ENCODE data around the gene SPAG16. TPM values are rescaled to one million over a fixed set of nuclear protein-coding genes. Genes with fewer than 3 reads are reported as not detected.
A peak's percentile ranks its signal among the peaks of the same experiment; 100 is the strongest.

The SPAG16 gene
- total RNA-seq (100 to 1,000 TPM in 1 of 2 donors, 10 to 100 TPM in 1; 69.7 to 111 TPM), polyA plus RNA-seq (ENCODE audit: insufficient read depth, low read depth, low replicate concordance) (80.7 TPM)
- long read RNA-seq, donor 1, transcript SPAG16-207 (5 exons, 1,250 nt) = major isoform, 50 of 66 reads
- long read RNA-seq, donor 1, partial matches to known transcripts = 16 of 66 reads
- long read RNA-seq, donor 1, other reads (novel, unspliced or antisense) = 0 of 66 reads
- long read RNA-seq, donor 2, transcript SPAG16-207 (5 exons, 1,250 nt) = major isoform, 22 of 22 reads
- long read RNA-seq, donor 2, partial matches to known transcripts = 0 of 22 reads
- long read RNA-seq, donor 2, other reads (novel, unspliced or antisense) = 0 of 22 reads

GRCh38 chr2:213284105-213285090 lies at the start of gene SPAG16:
Gene SPAG16, plus strand, starts transcription at chr2:213284464.
- Histone ChIP-seq H3K36me3 (ENCODE audit: low read depth, missing control alignments) (no peaks in the 10 kb centered on the region), H3K27me3 (no peaks in the 10 kb centered on the region), H3K4me3 (peak within 1 kb of the TSS; percentile 76 to 89), H3K27ac (peak within 1 kb of the TSS; percentile 72 to 89), H3K4me1 (peaks cover 5% of the 10 kb centered on the region), H3K9me3 (no peaks in the 10 kb centered on the region)
- peak; percentile 98 for DNase-seq
- intact Hi-C loops (cut with DNase I; ENCODE audit: low total_unique reads) = no loop called here
- no peak for TF ChIP-seq POLR2A (IDR thresholded peaks at IDR 0.05)
- TF ChIP-seq CTCF (IDR thresholded peaks at IDR 0.05) = no peak
- WGBS, 2 donors = 1 to 2% methylated on average over 19 to 59 of the region's 59 CpGs

GRCh38 chr2:213234641-213235040 lies 49.6 kb upstream of the SPAG16 start:
- no peaks in the 10 kb centered on the region for H3K4me1 ChIP-seq
- intact Hi-C loops (cut with DNase I; ENCODE audit: low total_unique reads) = no loop called here
- no peak overlapping the region for H3K27ac ChIP-seq
- H3K36me3 ChIP-seq (ENCODE audit: low read depth, missing control alignments) = no peaks in the 10 kb centered on the region
- no peaks in the 10 kb centered on the region for H3K9me3 ChIP-seq
- TF ChIP-seq CTCF (IDR thresholded peaks at IDR 0.05) = no peak
- no peak for TF ChIP-seq POLR2A (IDR thresholded peaks at IDR 0.05)
- no peak for DNase-seq
- H3K4me3 ChIP-seq = no peak overlapping the region
- H3K27me3 ChIP-seq = no peaks in the 10 kb centered on the region
- WGBS, 2 donors = 83 to 90% methylated on average over 1 of the region's 1 CpG

- no peak for TF ChIP-seq CTCF (IDR thresholded peaks at IDR 0.05)
- no peak for TF ChIP-seq POLR2A (IDR thresholded peaks at IDR 0.05)
- Histone ChIP-seq H3K27me3 (no peaks in the 10 kb centered on the region), H3K9me3 (no peaks in the 10 kb centered on the region), H3K27ac (no peak overlapping the region), H3K36me3 (ENCODE audit: low read depth, missing control alignments) (no peaks in the 10 kb centered on the region), H3K4me1 (no peaks in the 10 kb centered on the region), H3K4me3 (no peak overlapping the region)
- WGBS, 2 donors = 94 to 95% methylated on average over 1 of the region's 1 CpG
- no peak for DNase-seq
- intact Hi-C loops (cut with DNase I; ENCODE audit: low total_unique reads) = no loop called here
Observed at GRCh38 chr2:213235741-213236140, 48.5 kb upstream of the SPAG16 start.

GRCh38 chr2:213237251-213237650 lies 47.0 kb upstream of the SPAG16 start:
- intact Hi-C loops (cut with DNase I; ENCODE audit: low total_unique reads) = no loop called here
- Histone ChIP-seq H3K4me1 (no peaks in the 10 kb centered on the region), H3K27ac (no peak overlapping the region), H3K4me3 (no peak overlapping the region), H3K27me3 (no peaks in the 10 kb centered on the region), H3K9me3 (no peaks in the 10 kb centered on the region), H3K36me3 (ENCODE audit: low read depth, missing control alignments) (no peaks in the 10 kb centered on the region)
- WGBS, 2 donors = 89 to 91% methylated on average over 1 of the region's 1 CpG
- no peak for TF ChIP-seq CTCF (IDR thresholded peaks at IDR 0.05)
- DNase-seq = no peak

All from testis (tissue), 5 donors.